Activated B cell treated with CpG ODN at 0.5 μM for 24 hours (primary cell): Measurements from ENCODE around the gene ATP2B1. TPM values are rescaled to one million over a fixed set of nuclear protein-coding genes. Genes with fewer than 3 reads are reported as not detected.

Source experiments
- ATAC-seq: fragments of 200-7000 bp; cut with Tn5 transposase; one replicate; pipeline ENCODE4 v1.10.0; 2021; ENCODE audit warnings: low read depth, mild to moderate bottlenecking, moderate library complexity
- CTCF ChIA-PET: fragments of 350-600 bp; sonication (Branson Sonifier 250); formaldehyde crosslinking; loops from one replicate; lab custom pipeline; 2021; ENCODE audit warnings: antibody characterized with exemption; lab: Charles Lee
- POLR2A ChIA-PET: fragments of 350-600 bp; sonication (Branson Sonifier 250); formaldehyde crosslinking; loops from one replicate; lab custom pipeline; 2021; ENCODE audit warnings: antibody characterized with exemption; lab: Charles Lee
- DNase-seq: peaks from one replicate; pipeline ENCODE4 v3.0.0; 2022
- H3K27ac Mint-ChIP-seq: one replicate; pipeline ENCODE4 v1.8.0; 2020; ENCODE audit warnings: mixed read lengths
- H3K27me3 Mint-ChIP-seq: one replicate; pipeline ENCODE4 v1.8.0; 2021; ENCODE audit warnings: mixed read lengths
- H3K36me3 Mint-ChIP-seq: one replicate; pipeline ENCODE4 v1.8.0; 2021; ENCODE audit warnings: low read depth, mixed read lengths
- H3K4me1 Mint-ChIP-seq: one replicate; pipeline ENCODE4 v1.8.0; 2021; ENCODE audit warnings: mixed read lengths
- H3K4me3 Mint-ChIP-seq: one replicate; pipeline ENCODE4 v1.8.0; 2020; ENCODE audit warnings: mild to moderate bottlenecking, mixed read lengths
- H3K9me3 Mint-ChIP-seq: one replicate; pipeline ENCODE4 v1.8.0; 2020; ENCODE audit warnings: mixed read lengths
- intact Hi-C: fragments of 100-400 bp; cut with micrococcal nuclease; formaldehyde crosslinking; loops from one replicate; pipeline ENCODE4 v1.15.1; 2024
- total RNA-seq: library from RNA; stranded (reverse); gene quantifications from 2 replicates; pipeline ENCODE4 v1.2.3, GENCODE V29; 2022
- TF ChIP-seq, protein P1 (sequence below): fragments of 200-600 bp; IDR thresholded peaks from one replicate; pipeline ENCODE4 v1.8.0; 2022; ENCODE audit warnings: antibody characterized with exemption, mild to moderate bottlenecking

Gene ATP2B1
- total RNA-seq, 1 donor from 2014 or later: 136 TPM

DNA sequence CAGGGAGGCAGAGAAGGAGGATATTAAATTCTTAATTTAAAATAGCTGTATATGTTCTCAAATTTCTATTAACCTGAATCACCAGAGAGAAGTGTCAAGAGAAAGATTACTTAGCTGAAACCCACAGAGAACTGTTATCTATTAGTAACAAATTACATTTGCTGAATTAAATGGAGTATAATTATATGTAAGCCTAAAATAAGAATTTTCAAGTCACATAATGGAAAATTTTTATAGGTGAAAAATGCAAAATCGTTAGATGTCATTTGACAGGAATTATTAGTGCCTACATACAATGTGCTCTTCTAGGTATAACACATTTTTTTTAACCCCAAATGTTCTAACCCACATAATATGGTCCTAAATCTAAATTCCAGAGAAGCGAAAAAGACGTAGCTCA, 4.1 kb upstream of the ATP2B1 start:
- Mint-ChIP-seq H3K4me3 (no peak overlapping the region), H3K9me3 (peaks cover 19% of the 10 kb centered on the region), H3K4me1 (peaks cover 14% of the 10 kb centered on the region), H3K27me3 (no peaks in the 10 kb centered on the region), H3K36me3 (peaks cover 31% of the 10 kb centered on the region), H3K27ac (no peak overlapping the region)
- ATAC-seq (no peak), DNase-seq (no peak)
- POLR2A ChIA-PET: no interaction called here
- intact Hi-C loops: no loop called here
- TF ChIP-seq, protein P1, sequence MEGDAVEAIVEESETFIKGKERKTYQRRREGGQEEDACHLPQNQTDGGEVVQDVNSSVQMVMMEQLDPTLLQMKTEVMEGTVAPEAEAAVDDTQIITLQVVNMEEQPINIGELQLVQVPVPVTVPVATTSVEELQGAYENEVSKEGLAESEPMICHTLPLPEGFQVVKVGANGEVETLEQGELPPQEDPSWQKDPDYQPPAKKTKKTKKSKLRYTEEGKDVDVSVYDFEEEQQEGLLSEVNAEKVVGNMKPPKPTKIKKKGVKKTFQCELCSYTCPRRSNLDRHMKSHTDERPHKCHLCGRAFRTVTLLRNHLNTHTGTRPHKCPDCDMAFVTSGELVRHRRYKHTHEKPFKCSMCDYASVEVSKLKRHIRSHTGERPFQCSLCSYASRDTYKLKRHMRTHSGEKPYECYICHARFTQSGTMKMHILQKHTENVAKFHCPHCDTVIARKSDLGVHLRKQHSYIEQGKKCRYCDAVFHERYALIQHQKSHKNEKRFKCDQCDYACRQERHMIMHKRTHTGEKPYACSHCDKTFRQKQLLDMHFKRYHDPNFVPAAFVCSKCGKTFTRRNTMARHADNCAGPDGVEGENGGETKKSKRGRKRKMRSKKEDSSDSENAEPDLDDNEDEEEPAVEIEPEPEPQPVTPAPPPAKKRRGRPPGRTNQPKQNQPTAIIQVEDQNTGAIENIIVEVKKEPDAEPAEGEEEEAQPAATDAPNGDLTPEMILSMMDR: no peak
- CTCF ChIA-PET: no interaction called here

DNA sequence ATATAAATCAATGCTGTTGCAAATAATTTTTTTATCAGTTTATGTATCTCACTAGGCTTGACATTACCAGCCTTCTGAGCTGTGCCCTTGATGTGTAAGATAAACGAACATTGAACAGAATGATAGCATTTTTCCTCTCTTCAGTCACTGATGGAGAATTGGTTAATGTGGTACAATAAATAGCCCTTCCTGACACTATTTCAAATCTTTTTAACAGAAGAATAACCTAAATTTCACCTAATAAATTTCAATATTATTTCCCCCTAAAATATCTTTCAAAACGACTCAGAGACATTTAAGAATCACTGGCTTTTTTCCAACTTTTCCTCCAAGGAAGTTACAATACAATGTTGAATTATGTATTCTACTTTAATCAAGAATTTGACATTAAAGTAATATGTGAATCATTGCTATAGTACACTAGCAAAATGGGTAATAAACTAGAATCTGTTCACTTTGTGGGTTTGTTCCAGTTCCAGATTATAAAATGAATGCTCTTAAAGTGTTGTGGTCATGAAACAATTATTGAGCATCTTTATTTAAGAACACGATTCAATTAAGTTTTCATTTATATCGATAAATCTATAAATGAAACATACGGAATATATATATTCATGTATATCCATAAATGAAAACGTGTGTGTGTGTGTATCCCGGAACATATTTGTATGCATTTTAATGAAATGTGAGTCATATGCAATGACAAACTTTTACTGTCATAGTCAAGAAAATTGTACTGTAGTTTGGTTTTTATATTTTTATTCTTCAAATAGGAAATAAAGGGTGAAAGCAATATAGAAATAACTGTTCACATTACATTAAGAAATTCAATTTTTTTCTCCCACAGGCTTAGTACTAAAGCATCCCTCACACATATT, 2.5 kb upstream of the ATP2B1 start:
- Mint-ChIP-seq H3K9me3 (peaks cover 19% of the 10 kb centered on the region), H3K4me3 (peak overlapping the region; percentile 91), H3K4me1 (peaks cover 24% of the 10 kb centered on the region), H3K36me3 (peaks cover 35% of the 10 kb centered on the region), H3K27me3 (no peaks in the 10 kb centered on the region), H3K27ac (peak overlapping the region; percentile 94)
- ATAC-seq (no peak), DNase-seq (no peak)
- intact Hi-C loops: no loop called here
- ChIA-PET POLR2A (interaction anchor here (0.6 to 5.2 kb wide), 10 partner anchors 10 to 391 kb away, joined by 4 to 84 read pairs (median 30); no protein-coding TSS in a partner anchor), CTCF (no interaction called here)
- TF ChIP-seq, protein P1: no peak

- TF ChIP-seq, protein P1: no peak
- DNase-seq (no peak), ATAC-seq (no peak)
- Mint-ChIP-seq H3K9me3 (peaks cover 15% of the 10 kb centered on the region), H3K27me3 (no peaks in the 10 kb centered on the region), H3K4me1 (peaks cover 33% of the 10 kb centered on the region), H3K4me3 (peak overlapping the region; percentile 91), H3K27ac (peak overlapping the region; percentile 94), H3K36me3 (peaks cover 35% of the 10 kb centered on the region)
- ChIA-PET CTCF (interaction anchor here (0.8 to 2.8 kb wide), 5 partner anchors 209 to 303 kb away, joined by 4 to 15 read pairs (median 5); no protein-coding TSS in a partner anchor), POLR2A (interaction anchor here (0.6 to 5.2 kb wide), 53 partner anchors 8 to 548 kb away, joined by 3 to 115 read pairs (median 9); partner anchors contain the start of genes GALNT4 and POC1B)
- intact Hi-C loops: loop anchor here (1.0 to 5.0 kb wide), 16 partner anchors 11 to 544 kb away; partner anchors contain the start of gene DUSP6
Observed at GRCh38 chr12:89709995-89710872, 1.6 kb upstream of the ATP2B1 start.

GRCh38 chr12:89709157-89709994, 738 bp upstream of the ATP2B1 start:
- H3K4me3 Mint-ChIP-seq: peak overlapping the region; percentile 91
- no peaks in the 10 kb centered on the region for H3K27me3 Mint-ChIP-seq
- CTCF ChIA-PET: interaction anchor here (0.6 to 2.8 kb wide), 20 partner anchors 14 to 544 kb away, joined by 3 to 15 read pairs (median 4); no protein-coding TSS in a partner anchor
- ATAC-seq (peak; percentile 75), DNase-seq (peak; percentile 97)
- POLR2A ChIA-PET: interaction anchor here (0.6 to 5.2 kb wide), 86 partner anchors 9 to 760 kb away, joined by 3 to 115 read pairs (median 6); partner anchors contain the start of genes GALNT4 and POC1B
- H3K27ac Mint-ChIP-seq: peak overlapping the region; percentile 94
- H3K9me3 Mint-ChIP-seq: peaks cover 8% of the 10 kb centered on the region
- peaks cover 40% of the 10 kb centered on the region for H3K4me1 Mint-ChIP-seq
- peaks cover 29% of the 10 kb centered on the region for H3K36me3 Mint-ChIP-seq
- TF ChIP-seq, protein P1: no peak
- intact Hi-C loops: loop anchor here (1.0 to 5.0 kb wide), 16 partner anchors 12 to 543 kb away; partner anchors contain the start of gene DUSP6
